HepG2 (cell line): ENCODE data around the gene TSC1. TPM values are rescaled to one million over a fixed set of nuclear protein-coding genes. Genes with fewer than 3 reads are reported as not detected.

ENCODE experiments used
- ATAC-seq: fragments of 200-7000 bp; cut with Tn5 transposase; 3 replicates; pipeline ENCODE4 v1.9.1; 2020; ENCODE audit warnings: mild to moderate bottlenecking, moderate library complexity
- BruUV-seq: library from RNA; stranded (reverse); fragments of 400-500 nt; replicated peaks from 2 replicates; lab custom pipeline; 2021; lab: Mats Ljungman, UMichigan
- CTCF ChIA-PET: fragments of 300-600 bp; formaldehyde crosslinking; extraction: SDS; loops from one replicate; lab custom pipeline; 2021; ENCODE audit warnings: low total read pairs, inconsistent platforms, low intra/inter-chr PET ratio; lab: Yijun Ruan, JAX
- POLR2A ChIA-PET: fragments of 350-600 bp; sonication (Branson Sonifier 250); formaldehyde crosslinking; loops from one replicate; lab custom pipeline; 2020; ENCODE audit warnings: antibody characterized with exemption, inconsistent platforms; lab: Yijun Ruan, JAX
- DNase-seq: peaks from one replicate; pipeline ENCODE4 v3.0.0-alpha.2; 2015; ENCODE audit warnings: low spot score
- FAIRE-seq: peaks from 3 replicates; lab custom pipeline; 2011; peaks lifted over from hg19 to GRCh38; lab: Jason Lieb, UNC
- H2AFZ ChIP-seq: one replicate; pipeline ENCODE4 v1.6.1; 2011; ENCODE audit warnings: low read length, inconsistent platforms
- H3K27ac ChIP-seq: fragments of 300-600 bp; 3 replicates; pipeline ENCODE4 v1.8.0; 2011; ENCODE audit warnings: mixed run types, mild to moderate bottlenecking, mixed read lengths, low read length, inconsistent platforms; ENCODE audit not compliant: insufficient read depth; ENCODE audit errors: extremely low read length
- H3K27me3 ChIP-seq, 2 experiments: fragments of 200-600 bp in 1 of 2; 2 replicates in 1 of 2; 3 replicates in 1 of 2; pipeline versions ENCODE4 v1.6.0 to v1.8.0; 2011; ENCODE audit warnings: low read length in 2 of 2, mild to moderate bottlenecking in 2 of 2, moderate library complexity in 2 of 2, inconsistent platforms in 1 of 2; ENCODE audit not compliant: insufficient read depth in 2 of 2, control insufficient read depth in 1 of 2
- H3K36me3 ChIP-seq, 2 experiments: fragments of 200-600 bp in 1 of 2; replicated peaks in 1 of 2; 2 replicates in 1 of 2; 3 replicates in 1 of 2; pipeline versions ENCODE4 v1.5.1 to v1.8.0; 2011; ENCODE audit warnings: low read length in 2 of 2, inconsistent platforms in 1 of 2; ENCODE audit not compliant: insufficient read depth in 2 of 2, control insufficient read depth in 1 of 2
- H3K4me1 ChIP-seq: 2 replicates; pipeline ENCODE4 v1.5.1; 2012; ENCODE audit warnings: low read length, inconsistent platforms; ENCODE audit not compliant: insufficient read depth
- H3K4me2 ChIP-seq: 2 replicates; pipeline ENCODE4 v1.6.0; 2011; ENCODE audit warnings: low read depth, low read length, inconsistent platforms
- H3K4me3 ChIP-seq, 3 experiments: fragments of 200-600 bp in 1 of 3; sonication (generic), shearing (Covaris generic) in 1 of 3; replicated peaks in 1 of 3; 2 replicates each; pipeline ENCODE4 v1.5.1; 2011 to 2016; ENCODE audit warnings: low read length in 3 of 3, inconsistent platforms in 2 of 3, low read depth in 2 of 3, mild to moderate bottlenecking in 2 of 3, control low read depth in 1 of 3, mixed read lengths in 1 of 3; ENCODE audit not compliant: insufficient read depth in 1 of 3
- H3K79me2 ChIP-seq: one replicate; pipeline ENCODE4 v1.6.1; 2011; ENCODE audit warnings: low read length, inconsistent platforms; ENCODE audit not compliant: insufficient read depth
- H3K9ac ChIP-seq: 2 replicates; pipeline ENCODE4 v1.6.0; 2011; ENCODE audit warnings: mild to moderate bottlenecking, low read depth, low read length, inconsistent platforms; ENCODE audit not compliant: insufficient read depth
- H3K9me3 ChIP-seq: 2 replicates; pipeline ENCODE4 v1.5.1; 2012; ENCODE audit warnings: mild to moderate bottlenecking, low read length
- H4K20me1 ChIP-seq: 2 replicates; pipeline ENCODE4 v1.6.0; 2011; ENCODE audit warnings: inconsistent platforms, mild to moderate bottlenecking, low read length, moderate library complexity; ENCODE audit not compliant: insufficient read depth
- ATAD3A ChIP-seq: sonication (generic); formaldehyde crosslinking; IDR thresholded peaks from 2 replicates; pipeline ENCODE4 v1.4.0; 2020; ENCODE audit warnings: missing genetic modification reagents
- HNRNPL ChIP-seq: fragments of 200-400 bp; formaldehyde crosslinking; IDR thresholded peaks from 2 replicates; pipeline ENCODE4 v1.6.1; 2017; ENCODE audit warnings: mild to moderate bottlenecking, low read depth, low read length
- NFYB ChIP-seq: sonication (generic); formaldehyde crosslinking; IDR thresholded peaks from 2 replicates; pipeline ENCODE4 v1.4.0; 2020; ENCODE audit warnings: missing genetic modification reagents
- NFYC ChIP-seq: IDR thresholded peaks from 2 replicates; pipeline ENCODE4 v1.6.1; 2016; ENCODE audit warnings: missing genetic modification reagents, missing compliant biosample characterization
- SP2 ChIP-seq: sonication (generic); formaldehyde crosslinking; IDR thresholded peaks from 2 replicates; pipeline ENCODE4 v1.5.1; 2020; ENCODE audit warnings: mild to moderate bottlenecking, missing genetic modification reagents
- TFDP1 ChIP-seq: IDR thresholded peaks from 2 replicates; pipeline ENCODE4 v1.6.1; 2016; ENCODE audit warnings: missing compliant biosample characterization, missing genetic modification reagents, borderline replicate concordance
- ZBTB42 ChIP-seq: sonication (generic); formaldehyde crosslinking; IDR thresholded peaks from 2 replicates; pipeline ENCODE4 v1.5.0; 2020; ENCODE audit warnings: mild to moderate bottlenecking, missing genetic modification reagents
- ZFP36L1 ChIP-seq: sonication (generic); formaldehyde crosslinking; IDR thresholded peaks from 2 replicates; pipeline ENCODE4 v1.8.0; 2022; ENCODE audit warnings: mild to moderate bottlenecking, missing genetic modification reagents, moderate library complexity
- ZFP37 ChIP-seq: sonication (generic); formaldehyde crosslinking; IDR thresholded peaks from 2 replicates; pipeline ENCODE4 v1.4.0; 2020; ENCODE audit warnings: missing genetic modification reagents, borderline replicate concordance
- ZNF703 ChIP-seq: sonication (generic); formaldehyde crosslinking; IDR thresholded peaks from 2 replicates; pipeline ENCODE4 v1.5.1; 2020; ENCODE audit warnings: missing genetic modification reagents, mild to moderate bottlenecking, moderate library complexity, borderline replicate concordance
- ZNF746 ChIP-seq: sonication (generic); formaldehyde crosslinking; IDR thresholded peaks from 2 replicates; pipeline ENCODE4 v1.8.0; 2022; ENCODE audit warnings: mild to moderate bottlenecking, missing genetic modification reagents
- ZNF781 ChIP-seq: sonication (generic); formaldehyde crosslinking; IDR thresholded peaks from 2 replicates; pipeline ENCODE4 v1.5.1; 2020; ENCODE audit warnings: borderline replicate concordance, mild to moderate bottlenecking, missing genetic modification reagents; ENCODE audit errors: not compliant biosample characterization
- WGBS: methylation state at CpG from one replicate; pipeline ENCODE4 v1.1.6; 2017; ENCODE audit warnings: low lambda C conversion rate; 5-methylcytosine and 5-hydroxymethylcytosine counted together
- in situ Hi-C: cut with HindIII; loops from 2 replicates; pipeline ENCODE4 v1.10.0; 2017; ENCODE audit warnings: low pct_unique_long_range_greater_than_20kb; ENCODE audit not compliant: extremely low pct_ligation_motif_present
- intact Hi-C: fragments of 100-400 bp; cut with micrococcal nuclease; formaldehyde crosslinking; loops from one replicate; pipeline ENCODE4 v1.10.0; 2022; ENCODE audit not compliant: unreplicated experiment
- polyA plus RNA-seq, 8 experiments: library from polyadenylated mRNA; depleted of rRNA in 3 of 8; stranded (reverse) in 7 of 8; unstranded in 1 of 8; fragments of >200 nt; fragmentation: Illumina TruSeq in 4 of 8; extraction: Trizol in 4 of 8; gene quantifications; 2 replicates each; pipeline versions ENCODE4 v1.2.1 to v1.2.3, GENCODE V29; 2011 to 2016; ENCODE audit warnings: low read depth in 4 of 8, missing spikeins in 1 of 8, mixed read lengths in 1 of 8; ENCODE audit not compliant: insufficient read depth in 1 of 8
- total RNA-seq, 5 experiments: library from RNA; depleted of rRNA; stranded (reverse); fragments of >200 nt; fragmentation: Illumina TruSeq; extraction: Trizol; gene quantifications; 2 replicates each; pipeline ENCODE4 v1.2.3, GENCODE V29; 2016; ENCODE audit warnings: low read depth in 1 of 5

The TSC1 gene
- total and polyA plus RNA-seq, 2 of the 13 experiments (the other 11 are each of a cell fraction or from before 2014, with no cell fraction given), result 31.6 to 66.1 TPM

- TF ChIP-seq HNRNPL, result no peak
- TF ChIP-seq ATAD3A (CRISPR knock-in tag), result no peak
- TF ChIP-seq ZNF746, result no peak
- no peak for TF ChIP-seq ZNF703 (CRISPR knock-in tag)
- TF ChIP-seq ZNF781, result no peak
- no peak for TF ChIP-seq ZFP36L1 (CRISPR knock-in tag)
These were observed 31.5 kb upstream of the TSC1 start (continued) for GRCh38 chr9:132975961-132976360.

DNA sequence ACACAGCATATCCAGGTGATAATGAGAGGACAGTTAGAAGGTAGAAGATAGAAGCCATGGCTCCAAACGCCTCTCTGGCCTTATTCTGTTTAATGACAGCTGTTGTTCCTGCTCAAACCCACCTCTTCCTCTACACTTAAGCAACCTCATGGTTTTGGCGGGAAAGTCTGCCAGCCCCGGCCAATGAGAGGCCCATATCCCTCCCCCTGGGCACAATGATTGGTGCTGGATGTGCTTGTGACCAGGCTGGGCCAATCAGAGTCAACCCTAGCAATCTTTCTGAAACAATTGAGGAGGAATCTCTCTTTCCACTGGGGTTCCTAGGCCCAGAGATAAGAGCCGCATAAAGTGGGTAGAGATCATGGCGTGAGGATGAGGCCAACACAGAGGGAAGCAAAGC is 29.3 kb upstream of the TSC1 start:
- Histone ChIP-seq H2AFZ (no peak overlapping the region), H3K4me3 (no peak overlapping the region), H3K79me2 (no peaks in the 10 kb centered on the region), H4K20me1 (no peaks in the 10 kb centered on the region), H3K9me3 (no peaks in the 10 kb centered on the region)
- FAIRE-seq, result no peak
- CTCF ChIA-PET, result interaction anchor here (1.0 kb wide), 1 partner anchor 72 kb away, joined by 3 read pairs; no protein-coding TSS in a partner anchor
- TF ChIP-seq TFDP1 (CRISPR knock-in tag), result peak; percentile 26; the same call in 1 of the 2 replicates
- TF ChIP-seq ZBTB42, result no peak
- TF ChIP-seq NFYC, result peak; percentile 67
- peak; percentile 74 for TF ChIP-seq NFYB
- TF ChIP-seq ZFP37 (CRISPR knock-in tag), result no peak
- peak; percentile 37; the same call in 1 of the 2 replicates for TF ChIP-seq SP2 (CRISPR knock-in tag)
- TF ChIP-seq, all 625 proteins: peak for 4
- Histone ChIP-seq H3K4me1 (peaks cover 24% of the 10 kb centered on the region), H3K9ac (no peak overlapping the region), H3K4me2 (no peak overlapping the region), H3K27ac (no peak overlapping the region), H3K36me3 (no peaks in the 10 kb centered on the region), H3K27me3 (peaks cover 0 to 30% of the 10 kb centered on the region in 2 experiments; a peak in 3 of 5 replicates)
- POLR2A ChIA-PET, result no interaction called here
- BruUV-seq, result no TSS peak
- 63% methylated on average over 5 of the region's 5 CpGs for WGBS
- in situ Hi-C loops, result no loop called here
- DNase-seq (no peak), ATAC-seq (no peak)
- intact Hi-C loops, result loop anchor here (2.0 to 10.0 kb wide), 2 partner anchors 71 to 159 kb away; no protein-coding TSS in a partner anchor
